Cardiac ventricle fibroblast (primary cell): ENCODE results near the gene CCNY. TPM values are rescaled to one million over a fixed set of nuclear protein-coding genes. Genes with fewer than 3 reads are reported as not detected.

Source experiments
- total RNA-seq: library from RNA; depleted of rRNA; stranded (reverse); fragments of >200 nt; gene quantifications from 2 replicates; pipeline ENCODE4 v1.2.3, GENCODE V29; 2015

CCNY gene
- total RNA-seq: 28.6 and 33.1 TPM in 2 replicates

DNA sequence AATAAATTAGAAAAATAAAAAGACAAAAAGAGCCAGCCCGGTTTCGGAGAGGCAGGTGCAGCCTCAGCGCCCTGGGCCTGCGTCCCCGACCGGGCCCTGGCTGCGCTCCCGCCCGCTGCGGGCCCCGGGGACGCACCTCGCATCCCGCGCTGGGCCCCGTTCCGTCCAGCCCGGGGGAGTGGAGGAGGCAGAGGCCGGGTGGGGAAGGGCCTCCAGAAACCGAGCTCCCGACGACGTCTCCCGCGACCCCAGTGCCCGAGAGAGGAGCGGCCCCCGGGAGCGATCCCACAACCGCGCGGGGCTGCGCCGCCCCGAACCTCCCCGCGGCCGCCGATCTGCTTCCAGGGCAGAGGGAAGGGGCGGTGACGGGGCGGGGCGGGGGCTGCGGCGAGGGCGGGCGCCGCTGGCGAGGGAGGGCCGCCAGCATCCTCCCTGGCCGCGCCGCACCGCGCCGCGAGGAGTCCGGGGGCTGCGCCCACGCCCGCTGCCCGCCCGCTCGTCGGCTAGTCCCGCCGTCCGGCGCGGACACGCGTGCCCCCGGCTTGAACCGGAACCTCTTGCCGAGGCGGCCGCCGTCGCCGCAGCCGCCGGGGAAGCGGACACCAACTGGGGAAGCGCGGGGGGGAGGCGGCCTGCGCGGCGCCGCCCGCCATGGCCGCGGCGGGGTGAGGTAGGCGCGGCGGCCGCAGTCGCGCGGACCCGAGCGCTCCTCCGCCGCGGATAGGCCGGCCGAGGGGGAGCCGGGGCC lies at the start of gene CCNY:
CCNY (plus strand) TSS at position 426 of the 748 bp plus-strand sequence. CDS start 545 bp downstream, outside the sequence.

DNA sequence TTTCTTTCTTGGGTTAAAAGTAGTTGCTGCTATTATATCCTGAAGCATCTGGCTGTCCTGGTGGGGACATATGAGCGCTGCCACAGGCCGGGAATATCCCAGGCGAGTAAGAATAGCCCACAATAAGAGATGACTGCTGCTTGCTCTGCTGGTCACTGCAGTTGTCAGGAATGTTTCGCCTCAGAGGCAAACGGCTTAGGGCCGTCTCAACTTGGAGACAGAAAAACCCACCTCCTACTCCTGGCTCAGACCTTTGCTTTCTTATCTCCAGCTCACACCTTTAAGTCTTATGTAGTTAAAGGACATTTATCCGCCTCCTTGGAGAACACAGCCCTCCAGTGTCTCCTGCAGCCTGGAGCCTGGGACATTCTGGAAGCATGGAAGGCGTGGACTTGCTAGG lies 268.9 kb downstream of the CCNY start, which contains the start of gene GJD4:
GJD4 (plus strand) TSS at position 151 of the 400 bp plus-strand sequence; CDS start at position 378, 227 bp downstream.

Other genes with a start within 250 kb of the CCNY start
- 14.7 and 19.8 TPM in 2 replicates for gene CUL2, start 246.2 kb upstream of the CCNY start, total RNA-seq
- 14.2 and 21.9 TPM in 2 replicates for gene CREM, start 209.7 kb upstream of the CCNY start, total RNA-seq